HG03159 (cell line): ENCODE data around the gene IQGAP2.
"Not testable (repeated sequence)": the region's sequence is repeated elsewhere in the genome, so short reads cannot be mapped to it uniquely, and the experiment has no call there.

ENCODE experiments used
- ATAC-seq: cut with Tn5 transposase; IDR thresholded peaks from one replicate; pipeline ENCODE4 v1.9.1; 2021; ENCODE audit warnings: mild to moderate bottlenecking, moderate library complexity; ENCODE audit not compliant: unreplicated experiment

IQGAP2 gene

GRCh38 chr5:76643371-76643770 lies 240.3 kb downstream of the IQGAP2 start:
- no peak for ATAC-seq

DNA sequence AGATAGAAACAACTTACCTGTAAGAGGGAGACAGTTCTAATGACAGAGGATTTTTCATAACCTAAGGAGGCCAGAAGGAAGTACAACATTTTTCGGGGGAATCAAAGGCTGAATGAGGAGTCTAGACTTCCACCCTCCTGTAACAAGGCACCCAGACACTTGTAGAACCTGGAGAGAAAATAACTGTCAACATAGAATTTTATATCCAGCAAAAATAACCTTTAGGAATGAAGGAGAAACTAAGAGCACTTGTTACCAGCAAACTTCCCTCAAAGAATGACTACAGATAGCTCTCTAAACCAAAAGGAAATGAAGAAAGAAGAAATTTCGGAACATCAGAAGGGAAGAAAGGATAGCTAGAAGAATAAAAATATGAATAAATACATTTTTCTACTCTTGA lies 246.1 kb downstream of the IQGAP2 start:
- no peak for ATAC-seq

GRCh38 chr5:76652809-76653414 lies 249.8 kb downstream of the IQGAP2 start:
- no peak for ATAC-seq

GRCh38 chr5:76657091-76657490 lies 254.0 kb downstream of the IQGAP2 start:
- no peak for ATAC-seq

GRCh38 chr5:76657683-76658311 lies 254.7 kb downstream of the IQGAP2 start:
- ATAC-seq, result no peak

DNA sequence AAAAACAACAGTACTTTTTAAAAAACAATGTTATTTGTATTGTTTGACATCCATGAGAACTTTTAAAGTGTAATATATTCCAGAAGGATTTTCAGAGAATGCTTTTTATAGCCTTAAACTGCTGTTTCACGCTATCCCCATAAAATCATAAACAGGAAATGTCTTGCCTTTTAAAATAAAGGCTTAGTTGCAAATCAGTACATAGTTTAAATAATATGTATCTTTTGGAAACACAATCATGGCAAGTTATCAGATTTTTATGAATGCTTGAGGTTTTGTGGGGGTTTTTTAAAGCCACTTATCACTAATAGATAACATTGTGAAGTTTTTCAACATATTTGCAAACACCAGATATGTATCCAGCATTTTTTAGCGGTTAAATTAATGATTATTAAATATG lies 257.3 kb downstream of the IQGAP2 start:
- ATAC-seq, result no peak

DNA sequence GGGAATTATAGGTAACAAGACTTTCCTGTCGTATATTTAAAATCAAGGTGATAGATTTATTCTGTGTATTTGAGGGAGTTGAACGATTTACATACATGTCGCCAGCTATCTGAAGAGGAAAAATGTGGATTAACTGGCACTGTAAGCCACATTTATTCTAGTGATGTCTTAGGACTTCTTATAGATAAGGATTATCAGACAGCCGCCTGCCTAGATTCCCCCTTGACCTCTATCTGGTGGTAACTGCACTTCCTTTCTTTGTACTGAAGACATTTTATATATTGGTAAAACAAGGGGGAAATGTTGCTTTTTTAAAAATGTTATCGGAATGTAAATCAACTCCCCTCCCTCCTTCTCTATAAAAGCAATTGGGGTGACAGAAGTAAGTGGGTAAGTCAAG lies 259.4 kb downstream of the IQGAP2 start:
- no peak for ATAC-seq

DNA sequence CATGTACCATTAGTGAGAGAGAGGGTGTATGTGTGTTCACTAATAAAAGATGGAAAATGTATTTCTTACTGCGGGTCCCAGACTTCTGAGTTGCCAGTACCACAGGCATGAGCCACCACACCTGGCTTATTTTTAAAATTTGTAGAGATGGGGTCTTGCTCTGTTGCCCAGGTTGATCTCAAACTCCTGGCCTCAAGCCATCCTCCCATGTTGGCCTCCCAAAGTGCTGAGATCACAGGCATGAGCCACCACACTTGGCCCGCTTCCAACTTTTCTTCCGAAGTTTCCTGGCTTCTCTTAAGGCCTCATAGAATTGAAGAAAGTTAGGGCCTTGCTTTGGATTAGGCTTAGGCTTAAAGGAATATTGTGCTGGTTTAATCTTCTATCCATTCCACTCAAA lies 260.5 kb downstream of the IQGAP2 start:
- no peak for ATAC-seq

DNA sequence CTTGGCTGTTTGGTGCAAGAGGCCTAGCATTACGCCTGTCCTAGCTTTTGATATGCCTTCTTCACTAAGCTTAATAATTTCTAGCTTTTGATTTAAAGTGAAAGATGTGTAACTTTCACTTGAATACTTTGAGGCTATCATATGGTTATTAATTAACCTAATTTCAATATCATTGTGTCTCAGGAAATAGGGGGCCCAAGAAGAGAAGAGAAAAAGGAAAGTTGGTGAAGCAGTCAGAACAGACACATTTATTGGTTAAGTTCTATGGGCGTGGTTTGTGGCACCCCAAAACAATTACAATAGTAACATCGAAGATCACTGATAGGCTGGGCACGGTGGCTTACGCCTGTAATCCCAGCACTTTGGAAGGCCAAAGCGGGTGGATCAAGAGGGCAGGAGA lies 261.0 kb downstream of the IQGAP2 start:
- no peak for ATAC-seq

DNA sequence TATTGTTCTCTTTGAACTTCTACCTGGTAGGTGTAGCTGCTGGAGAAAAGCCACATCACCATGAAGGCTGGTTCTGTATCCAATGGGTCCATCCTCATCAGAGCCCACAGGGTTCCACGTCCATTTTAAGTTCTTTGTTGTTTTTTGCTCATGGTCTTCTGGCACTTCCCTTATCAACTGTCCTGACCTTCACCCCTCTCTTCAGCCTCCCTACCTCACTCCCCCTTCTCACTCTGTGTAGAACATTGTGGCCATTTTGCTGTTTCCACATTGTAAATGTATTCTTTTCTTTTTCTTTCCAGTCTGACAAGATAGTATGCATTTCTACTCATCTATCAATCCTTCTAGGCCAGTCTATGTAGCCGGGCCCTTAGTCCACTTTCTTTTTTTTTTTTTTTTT lies 264.4 kb downstream of the IQGAP2 start:
- no peak for ATAC-seq

DNA sequence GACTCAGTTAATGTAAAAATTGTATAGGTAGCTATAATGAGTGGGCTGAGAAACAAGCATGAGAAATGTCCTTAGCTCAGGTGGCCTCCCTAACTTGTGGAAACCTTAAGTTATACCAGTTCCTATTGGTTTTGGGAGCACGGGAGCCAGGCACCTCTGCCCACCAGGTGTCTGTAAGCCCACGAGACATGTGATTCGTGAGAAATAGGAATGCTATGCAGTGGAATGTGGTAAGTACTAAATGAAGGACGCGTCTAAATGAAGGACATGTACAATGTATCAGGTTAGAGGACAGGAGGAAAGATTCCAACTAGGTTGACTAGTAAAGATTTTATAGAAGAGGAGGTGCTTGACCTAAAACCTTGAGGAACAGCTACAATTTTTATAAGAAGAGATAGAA lies 266.2 kb downstream of the IQGAP2 start:
- no peak for ATAC-seq

DNA sequence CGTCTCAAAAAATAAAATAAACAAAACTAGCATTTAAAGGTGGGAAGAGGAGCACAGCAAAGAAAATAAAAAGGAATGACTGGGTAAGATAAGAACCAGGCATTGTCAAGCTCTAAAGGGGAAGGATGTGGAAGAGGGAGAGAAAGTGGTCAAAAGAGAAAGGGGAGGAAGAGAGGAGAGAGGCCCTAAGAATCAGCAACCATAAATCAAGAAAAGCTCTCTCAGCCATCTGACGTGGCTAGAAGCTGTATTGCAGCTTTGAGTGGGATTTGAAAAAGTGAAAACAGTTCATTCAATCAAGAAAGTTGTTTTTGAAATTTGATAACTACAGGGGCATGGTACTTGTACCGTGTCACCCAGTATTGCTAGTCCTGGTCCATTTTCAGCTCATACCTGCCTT lies 267.4 kb downstream of the IQGAP2 start:
- ATAC-seq, result no peak

DNA sequence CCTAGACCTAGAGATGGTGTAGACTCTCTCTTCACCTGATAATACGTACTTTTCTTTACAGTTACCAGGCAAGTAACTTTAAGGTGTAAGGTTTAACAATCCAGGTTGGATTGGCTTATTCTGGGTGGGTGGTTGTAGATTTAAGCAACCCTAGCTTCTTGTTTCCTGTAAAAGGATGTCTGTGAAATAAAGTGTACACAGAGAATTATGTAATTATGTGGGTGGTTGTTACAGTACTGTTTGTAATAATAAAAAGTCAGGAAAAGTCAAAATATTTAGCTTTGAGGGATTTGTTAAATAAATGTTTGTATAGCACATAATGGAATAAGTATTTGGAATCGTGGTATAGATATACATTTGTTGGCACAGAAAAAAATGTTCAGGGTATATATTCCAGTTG lies 269.2 kb downstream of the IQGAP2 start:
- ATAC-seq, result no peak

GRCh38 chr5:76673125-76673524 lies 270.0 kb downstream of the IQGAP2 start:
- ATAC-seq, result no peak

- no peak for ATAC-seq
Measured at GRCh38 chr5:76674330-76675066, 271.4 kb downstream of the IQGAP2 start.

DNA sequence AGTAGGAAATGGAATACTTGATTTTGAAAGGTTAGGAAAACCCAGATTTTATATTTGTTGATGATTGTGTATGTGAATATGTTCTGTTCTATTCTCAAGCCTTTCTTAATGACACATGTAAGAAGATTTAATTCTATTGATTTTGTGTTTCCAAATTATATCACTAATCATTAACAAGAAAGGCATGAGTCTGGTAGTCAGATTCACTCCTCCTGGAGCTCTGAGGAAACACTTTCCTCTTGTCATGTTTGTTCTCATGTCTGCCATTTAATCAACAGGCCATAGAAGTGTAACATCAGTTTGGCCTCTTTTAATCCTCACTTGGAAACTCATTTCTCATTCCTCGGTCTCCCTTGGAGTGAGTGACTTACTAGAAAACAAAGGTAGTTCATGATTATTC lies 272.3 kb downstream of the IQGAP2 start:
- no peak for ATAC-seq

- no peak for ATAC-seq
Measured at GRCh38 chr5:76677849-76678472, 274.9 kb downstream of the IQGAP2 start.

DNA sequence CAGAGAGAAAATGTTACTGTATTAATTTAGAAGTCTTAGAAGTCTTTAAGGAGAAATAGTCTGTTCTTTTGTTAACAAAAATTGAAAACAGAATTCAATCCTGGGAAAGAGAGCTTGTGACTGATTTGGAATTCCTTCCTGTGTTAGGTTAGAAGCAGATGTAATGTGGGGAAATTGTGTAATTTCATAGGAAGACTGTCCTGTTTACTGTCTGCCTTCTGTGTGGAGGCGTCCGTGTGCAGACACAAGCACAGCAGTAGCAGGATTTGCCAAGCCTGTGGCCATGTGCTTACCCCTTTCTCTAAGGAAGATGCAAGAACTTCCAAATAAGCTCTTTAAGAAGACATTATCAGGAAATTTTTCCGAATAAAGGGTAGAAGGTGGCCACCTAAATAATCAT lies 276.1 kb downstream of the IQGAP2 start:
- no peak for ATAC-seq

- ATAC-seq, result not testable (repeated sequence)
Measured at GRCh38 chr5:76680826-76681225, 277.7 kb downstream of the IQGAP2 start.

GRCh38 chr5:76681287-76681686 lies 278.2 kb downstream of the IQGAP2 start:
- no peak for ATAC-seq

DNA sequence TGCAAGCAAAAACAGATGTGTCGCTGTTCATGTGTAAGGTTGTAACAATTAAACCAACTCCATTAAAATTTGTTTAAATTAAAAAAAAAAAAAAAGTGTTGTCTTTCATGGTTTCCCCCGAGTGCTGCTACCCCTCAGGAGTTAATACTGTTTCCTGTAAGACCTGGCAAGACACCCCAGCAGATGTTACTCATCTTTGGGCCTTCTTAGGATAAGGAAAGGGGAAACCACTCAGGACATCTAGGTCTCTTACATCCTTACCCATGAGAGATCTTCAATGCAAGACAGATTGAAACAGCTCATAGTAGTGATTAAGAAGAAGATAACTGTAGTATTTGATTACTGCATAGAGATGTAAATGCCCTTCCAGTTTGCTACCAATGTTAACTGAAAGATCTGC lies 279.3 kb downstream of the IQGAP2 start:
- ATAC-seq, result no peak
